Left forelimb (tissue), 1 donor: ENCODE measurements around the gene CREBZF.
"Not testable (repeated sequence)": the region's sequence is repeated elsewhere in the genome, so short reads cannot be mapped to it uniquely, and the experiment has no call there.

Source experiments
- DNase-seq: peaks from one replicate; pipeline ENCODE4 v3.0.0-alpha.2; 2018; ENCODE audit warnings: low spot score

Gene CREBZF

GRCh38 chr11:85670949-85671663 is 6.2 kb upstream of the CREBZF start:
- not testable (repeated sequence) for DNase-seq

DNA sequence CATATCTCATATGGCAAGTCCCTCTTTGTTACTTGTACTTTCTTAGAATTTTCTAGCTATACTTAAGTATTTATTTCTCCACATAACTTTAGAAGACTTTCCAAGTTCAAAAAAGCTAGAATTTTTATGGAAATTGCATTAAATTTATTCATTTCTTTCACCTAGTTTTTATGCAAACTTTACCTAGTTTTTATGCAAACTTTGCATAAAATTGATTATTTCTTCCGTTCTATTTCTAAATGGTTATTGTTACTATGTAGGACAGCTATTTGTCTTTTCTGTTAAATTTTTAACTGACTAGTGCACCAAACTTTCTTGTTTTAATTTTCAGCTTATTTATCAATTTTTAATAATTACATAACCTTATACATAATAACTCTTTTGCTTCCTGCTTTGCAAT is 3.2 kb upstream of the CREBZF start:
- no peak for DNase-seq

DNA sequence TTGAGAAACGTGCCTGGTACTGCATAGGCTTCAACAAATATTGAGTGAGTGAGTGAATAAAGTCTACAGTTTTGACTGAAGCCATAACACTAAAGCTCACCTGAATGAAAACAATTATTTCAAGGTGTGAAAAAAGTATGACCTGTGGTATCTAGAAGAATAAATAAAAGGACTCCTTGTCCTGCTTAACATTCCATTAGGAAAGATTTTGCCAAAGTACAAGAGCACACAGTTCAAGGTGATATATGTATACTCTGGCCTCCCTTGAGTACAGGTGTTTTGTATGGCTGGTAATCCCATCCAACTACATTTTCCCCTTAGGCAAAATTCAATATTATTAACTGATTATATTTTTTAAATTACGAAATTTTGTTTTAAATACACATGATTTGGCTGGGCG is 1.8 kb upstream of the CREBZF start:
- no peak for DNase-seq

DNA sequence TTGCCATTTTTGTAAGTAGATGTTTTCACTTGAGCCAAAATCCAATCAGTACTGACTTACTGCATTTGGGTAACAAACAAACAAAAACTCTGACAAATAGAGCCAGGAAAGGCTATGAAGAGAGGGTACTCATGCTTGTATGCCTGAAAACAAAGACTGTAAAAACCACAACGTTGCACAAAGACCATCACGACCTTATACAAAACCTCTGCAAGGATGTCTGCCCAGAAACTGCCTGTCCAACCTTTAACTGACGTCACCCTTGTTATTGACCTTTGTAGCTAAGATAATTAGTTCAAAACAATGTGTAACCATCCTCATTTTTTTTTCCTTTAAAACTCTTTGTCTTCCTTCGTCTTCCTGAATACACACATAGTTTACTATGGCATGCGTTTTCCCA is 804 bp upstream of the CREBZF start:
- DNase-seq, result no peak

- peak; percentile 85 for DNase-seq
Observed at GRCh38 chr11:85663753-85664614, 945 bp downstream of the CREBZF start.

DNA sequence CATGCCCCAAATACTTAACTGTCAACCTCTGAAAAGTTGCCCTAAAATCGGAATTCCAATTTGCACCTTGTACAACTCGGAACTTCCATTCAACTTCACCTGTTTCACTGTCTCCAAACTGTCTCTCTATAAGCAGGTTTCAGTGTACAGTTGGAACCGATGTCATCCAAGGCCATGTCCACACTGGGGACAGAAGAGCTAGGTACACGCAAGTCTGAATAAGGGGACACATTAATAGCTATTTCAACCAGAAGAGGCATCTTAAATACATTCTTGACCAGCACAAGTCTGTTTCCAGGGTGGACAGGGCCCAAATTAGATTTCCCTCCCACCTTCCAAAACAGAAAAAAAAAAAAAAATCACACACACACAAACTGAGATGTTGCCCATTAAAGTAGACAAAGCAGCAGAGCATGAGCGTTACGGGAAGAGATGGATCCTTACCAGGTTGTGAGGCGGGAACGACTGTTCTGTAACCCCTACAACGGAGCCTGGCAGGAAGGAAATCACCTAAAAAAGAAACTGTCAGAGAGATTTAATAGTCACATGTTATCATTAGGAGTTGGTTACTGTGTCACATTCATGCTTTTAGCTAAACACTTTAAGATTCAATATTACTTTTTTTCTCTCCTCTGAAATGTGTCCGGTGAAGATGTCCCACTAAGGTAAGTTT is 1.7 kb downstream of the CREBZF start:
- DNase-seq, result no peak

- DNase-seq, result no peak
Observed at GRCh38 chr11:85661972-85662664, 2.8 kb downstream of the CREBZF start.

- no peak for DNase-seq
Observed at GRCh38 chr11:85658180-85658579, 6.7 kb downstream of the CREBZF start.

GRCh38 chr11:85656777-85657176 is 8.2 kb downstream of the CREBZF start:
- no peak for DNase-seq

DNA sequence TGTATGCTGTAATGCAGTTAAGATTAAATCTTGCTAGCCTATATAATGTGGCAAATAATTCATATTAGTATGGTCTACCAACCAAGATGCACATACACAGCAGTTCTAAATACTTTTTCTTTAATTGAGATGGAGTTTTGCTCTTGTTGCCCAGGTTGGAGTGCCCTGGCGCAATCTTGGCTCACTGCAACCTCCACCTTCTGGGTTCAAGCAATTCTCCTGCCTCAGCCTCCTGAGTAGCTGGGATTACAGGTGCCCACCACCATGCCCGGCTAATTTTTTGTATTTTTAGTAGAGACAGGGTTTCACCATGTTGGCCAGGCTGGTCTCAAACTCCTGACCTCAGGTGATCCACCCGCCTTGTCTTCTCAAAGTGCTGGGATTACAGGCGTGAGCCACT is 10.6 kb downstream of the CREBZF start:
- not testable (repeated sequence) for DNase-seq

- DNase-seq, result no peak
Observed at GRCh38 chr11:85652786-85653447, 12.0 kb downstream of the CREBZF start.

- DNase-seq, result no peak
Observed at GRCh38 chr11:85651118-85651517, 13.8 kb downstream of the CREBZF start.

- peak; percentile 93 for DNase-seq
Observed at GRCh38 chr11:85647604-85648299, 17.2 kb downstream of the CREBZF start, which contains the start of gene TMEM126A. Gene TMEM126A, plus strand, starts transcription at chr11:85647967. Its CDS starts 2,289 bp downstream, at chr11:85650256.

DNA sequence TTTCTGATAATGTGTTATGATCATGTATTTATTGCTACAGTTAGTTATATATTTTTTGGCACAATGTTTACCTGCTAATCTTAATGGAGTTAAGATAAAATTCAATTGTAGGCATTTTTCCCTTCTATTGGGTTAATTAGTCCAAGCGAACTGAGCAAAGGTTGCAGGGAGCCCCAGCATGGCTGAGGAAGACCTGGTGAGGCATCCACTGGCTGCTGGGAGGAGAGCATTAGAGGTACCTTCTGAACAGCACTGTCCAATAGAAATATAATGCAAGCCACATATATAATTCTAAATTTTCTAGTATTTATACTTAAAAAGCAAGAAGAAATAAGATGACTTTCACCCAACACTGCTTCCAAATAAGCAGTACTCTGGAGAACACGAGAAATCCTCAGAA is 17.9 kb downstream of the CREBZF start:
- DNase-seq, result no peak

GRCh38 chr11:85643191-85643614 is 21.7 kb downstream of the CREBZF start:
- DNase-seq, result no peak

DNA sequence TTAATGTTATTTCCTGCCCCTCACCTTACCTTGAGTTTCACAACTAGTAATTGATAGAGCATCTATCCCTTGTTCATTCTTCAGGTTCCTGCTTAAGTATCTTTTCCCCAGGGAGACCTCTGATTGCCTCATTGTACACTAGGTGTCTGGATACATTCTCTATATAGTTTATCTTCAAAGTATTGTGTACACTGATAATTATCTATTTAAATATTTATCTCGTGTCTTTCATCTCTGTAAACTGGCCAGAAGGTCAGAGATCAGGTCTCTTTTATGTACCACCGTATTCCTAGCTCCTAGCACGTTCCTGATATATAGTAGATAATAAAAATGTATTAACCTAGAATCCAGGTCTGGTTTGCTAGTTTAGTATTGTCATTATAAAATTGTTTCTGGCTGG is 30.2 kb downstream of the CREBZF start:
- no peak for DNase-seq

DNA sequence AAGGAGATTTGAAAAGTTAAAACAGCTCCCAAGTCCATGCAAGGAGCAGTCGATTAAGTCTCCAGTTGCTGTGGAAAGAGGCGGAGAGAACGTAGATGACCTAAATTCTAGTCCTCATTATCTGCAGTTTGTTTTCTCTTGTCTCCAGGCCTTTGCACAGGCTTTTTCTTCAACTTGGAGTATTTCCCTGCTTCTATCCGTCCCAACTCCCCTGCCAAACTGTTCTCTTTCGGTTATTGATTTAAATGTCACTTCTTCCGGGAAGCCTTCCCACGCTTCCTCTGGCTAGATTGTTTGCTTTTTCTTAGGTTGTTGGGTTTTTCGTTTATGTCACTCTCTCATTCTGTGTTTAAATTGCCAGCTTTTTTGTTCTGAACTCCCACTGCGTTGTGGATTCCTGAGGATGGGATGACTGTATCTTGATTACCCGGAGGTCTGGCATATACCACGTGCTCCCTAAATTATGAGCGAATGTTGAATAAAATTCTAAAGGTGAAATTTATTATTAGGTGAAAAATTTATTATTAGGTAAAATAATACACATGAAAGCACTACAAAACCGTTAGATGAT is 36.1 kb downstream of the CREBZF start:
- DNase-seq, result no peak

DNA sequence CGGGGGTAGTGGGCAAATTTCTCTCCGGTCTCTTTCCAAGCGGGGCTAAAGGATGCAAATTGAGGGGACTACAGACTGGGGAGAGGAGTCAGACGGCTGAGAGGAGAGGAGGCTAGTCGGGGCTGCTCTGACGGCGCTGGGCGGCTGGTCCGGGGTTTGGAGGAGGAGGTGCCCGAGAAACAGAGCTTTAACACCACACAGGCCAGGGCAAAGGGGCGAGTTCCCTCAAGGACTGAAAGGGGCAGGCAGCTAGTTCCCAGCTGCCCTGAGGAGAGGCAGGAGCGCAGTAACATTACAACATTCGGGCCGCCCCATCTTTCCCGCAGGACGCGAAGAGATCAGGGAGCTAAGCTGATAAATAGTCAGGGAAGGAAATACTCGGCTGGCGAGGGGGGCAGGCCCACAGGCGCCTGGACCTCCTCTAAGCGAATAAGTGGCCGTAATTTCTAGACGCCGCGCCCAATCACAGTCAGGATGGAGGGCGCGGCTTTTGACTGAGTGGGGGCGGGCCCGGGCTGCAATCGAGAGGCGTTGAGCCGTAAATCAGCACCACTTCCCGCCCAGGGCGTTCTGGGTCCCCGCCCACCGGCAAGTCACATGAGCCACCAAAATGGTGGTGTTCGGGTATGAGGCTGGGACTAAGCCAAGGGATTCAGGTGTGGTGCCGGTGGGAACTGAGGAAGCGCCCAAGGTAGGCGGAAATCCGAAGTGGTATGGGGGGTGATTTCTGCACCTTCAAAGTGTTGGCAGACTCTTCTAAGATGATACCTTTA is 36.7 kb downstream of the CREBZF start, which contains the start of gene TMEM126B:
TSS of gene TMEM126B (plus strand) at position 596 of the 773 bp plus-strand sequence. CDS start at position 611, 15 bp downstream.
- peak; percentile 98 for DNase-seq

- peak; percentile 65 for DNase-seq
Observed at GRCh38 chr11:85627332-85627997, 37.5 kb downstream of the CREBZF start, which contains the start of gene DLG2. Gene DLG2, minus strand, starts transcription at chr11:85627344.
